ENCODE data around the gene SCYGR6.

DNA sequence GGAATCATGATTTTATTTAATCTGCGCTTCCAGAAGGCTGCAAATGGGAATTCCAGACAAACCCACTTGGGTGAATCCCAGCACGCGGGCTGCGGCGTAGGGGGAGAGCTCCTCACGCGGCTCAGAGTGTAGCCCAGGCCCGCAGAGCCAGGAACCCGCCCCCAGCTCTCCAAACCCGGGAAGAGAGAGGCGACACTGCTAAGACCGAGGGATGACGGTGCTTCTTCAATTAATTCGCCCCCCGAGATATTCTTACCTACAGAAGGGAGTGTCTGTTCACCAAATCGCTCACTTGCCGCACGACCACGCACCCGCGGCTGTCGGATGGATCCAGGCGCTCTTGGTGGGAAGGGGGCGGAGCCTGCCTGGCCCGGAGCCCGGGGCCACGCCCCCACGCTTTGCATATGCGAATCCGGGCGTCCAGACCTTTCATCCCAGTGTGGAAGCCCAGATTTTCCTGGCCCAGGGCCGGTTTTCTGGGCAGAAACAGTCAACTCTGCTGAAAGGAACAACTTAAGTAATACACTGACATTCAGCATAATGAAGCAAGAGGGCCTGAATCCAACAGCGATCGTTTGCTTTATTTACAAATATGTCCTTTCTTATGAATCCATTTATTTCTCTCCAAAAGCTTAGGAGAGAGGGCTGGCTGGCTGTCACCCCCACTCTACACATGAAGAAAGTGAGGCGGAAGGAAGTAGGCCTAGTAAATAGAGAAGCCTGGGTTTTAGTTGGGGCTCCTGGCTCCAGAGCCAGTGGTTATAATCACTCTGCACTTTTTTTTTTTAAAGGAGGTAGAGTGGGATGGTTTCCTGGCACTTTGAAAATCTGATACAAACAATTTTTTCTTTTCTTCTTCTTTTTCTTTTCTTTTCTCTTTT is 6.6 kb downstream of the SCYGR6 start, which contains the start of gene SLC19A3:
- TF ChIP-seq POLR2AphosphoS5 (IDR thresholded peaks at IDR 0.05; ENCODE audit: control insufficient read depth, insufficient read depth, low read depth, low read length) (no peak), ZBTB7A (IDR thresholded peaks at IDR 0.05; ENCODE audit: borderline replicate concordance, control insufficient read depth, low read depth, low read length) (no peak), ZNF121 (CRISPR knock-in tag; conservative IDR thresholded peaks at IDR 0.05) (no peak), TARDBP (IDR thresholded peaks at IDR 0.05) (no peak), BHLHE40 (IDR thresholded peaks at IDR 0.05; ENCODE audit: low read length) (no peak), HDAC6 (IDR thresholded peaks at IDR 0.05; ENCODE audit: low read depth, low read length) (no peak), RBBP5 (IDR thresholded peaks at IDR 0.05; ENCODE audit: borderline replicate concordance, insufficient read depth, low read length, poor library complexity, severe bottlenecking) (no peak), BACH1 (tag; IDR thresholded peaks at IDR 0.05) (no peak), ZNF274 (IDR thresholded peaks at IDR 0.05; ENCODE audit: borderline replicate concordance, low read depth, low read length) (no peak), ZNF707 (CRISPR knock-in tag; conservative IDR thresholded peaks at IDR 0.05) (no peak), ARID2 (IDR thresholded peaks at IDR 0.05) (no peak)
- TF ChIP-seq, protein P1, sequence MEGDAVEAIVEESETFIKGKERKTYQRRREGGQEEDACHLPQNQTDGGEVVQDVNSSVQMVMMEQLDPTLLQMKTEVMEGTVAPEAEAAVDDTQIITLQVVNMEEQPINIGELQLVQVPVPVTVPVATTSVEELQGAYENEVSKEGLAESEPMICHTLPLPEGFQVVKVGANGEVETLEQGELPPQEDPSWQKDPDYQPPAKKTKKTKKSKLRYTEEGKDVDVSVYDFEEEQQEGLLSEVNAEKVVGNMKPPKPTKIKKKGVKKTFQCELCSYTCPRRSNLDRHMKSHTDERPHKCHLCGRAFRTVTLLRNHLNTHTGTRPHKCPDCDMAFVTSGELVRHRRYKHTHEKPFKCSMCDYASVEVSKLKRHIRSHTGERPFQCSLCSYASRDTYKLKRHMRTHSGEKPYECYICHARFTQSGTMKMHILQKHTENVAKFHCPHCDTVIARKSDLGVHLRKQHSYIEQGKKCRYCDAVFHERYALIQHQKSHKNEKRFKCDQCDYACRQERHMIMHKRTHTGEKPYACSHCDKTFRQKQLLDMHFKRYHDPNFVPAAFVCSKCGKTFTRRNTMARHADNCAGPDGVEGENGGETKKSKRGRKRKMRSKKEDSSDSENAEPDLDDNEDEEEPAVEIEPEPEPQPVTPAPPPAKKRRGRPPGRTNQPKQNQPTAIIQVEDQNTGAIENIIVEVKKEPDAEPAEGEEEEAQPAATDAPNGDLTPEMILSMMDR (IDR thresholded peaks at IDR 0.05 in 2 of 3, conservative IDR thresholded peaks at IDR 0.05 in 1 of 3; ENCODE audit: insufficient read depth in 2 of 3, low read depth in 1 of 3, low read length in 3 of 3), result no peak
- TF ChIP-seq, protein P2, sequence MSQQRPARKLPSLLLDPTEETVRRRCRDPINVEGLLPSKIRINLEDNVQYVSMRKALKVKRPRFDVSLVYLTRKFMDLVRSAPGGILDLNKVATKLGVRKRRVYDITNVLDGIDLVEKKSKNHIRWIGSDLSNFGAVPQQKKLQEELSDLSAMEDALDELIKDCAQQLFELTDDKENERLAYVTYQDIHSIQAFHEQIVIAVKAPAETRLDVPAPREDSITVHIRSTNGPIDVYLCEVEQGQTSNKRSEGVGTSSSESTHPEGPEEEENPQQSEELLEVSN (IDR thresholded peaks at IDR 0.05; ENCODE audit: borderline replicate concordance in 1 of 2, extremely low read depth in 1 of 2, insufficient read depth in 1 of 2, insufficient read length in 1 of 2, low read depth in 1 of 2, low read length in 1 of 2, poor library complexity in 1 of 2, severe bottlenecking in 1 of 2), result no peak
- TF ChIP-seq, protein P3, sequence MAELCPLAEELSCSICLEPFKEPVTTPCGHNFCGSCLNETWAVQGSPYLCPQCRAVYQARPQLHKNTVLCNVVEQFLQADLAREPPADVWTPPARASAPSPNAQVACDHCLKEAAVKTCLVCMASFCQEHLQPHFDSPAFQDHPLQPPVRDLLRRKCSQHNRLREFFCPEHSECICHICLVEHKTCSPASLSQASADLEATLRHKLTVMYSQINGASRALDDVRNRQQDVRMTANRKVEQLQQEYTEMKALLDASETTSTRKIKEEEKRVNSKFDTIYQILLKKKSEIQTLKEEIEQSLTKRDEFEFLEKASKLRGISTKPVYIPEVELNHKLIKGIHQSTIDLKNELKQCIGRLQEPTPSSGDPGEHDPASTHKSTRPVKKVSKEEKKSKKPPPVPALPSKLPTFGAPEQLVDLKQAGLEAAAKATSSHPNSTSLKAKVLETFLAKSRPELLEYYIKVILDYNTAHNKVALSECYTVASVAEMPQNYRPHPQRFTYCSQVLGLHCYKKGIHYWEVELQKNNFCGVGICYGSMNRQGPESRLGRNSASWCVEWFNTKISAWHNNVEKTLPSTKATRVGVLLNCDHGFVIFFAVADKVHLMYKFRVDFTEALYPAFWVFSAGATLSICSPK (IDR thresholded peaks at IDR 0.05; ENCODE audit: borderline replicate concordance), result no peak

Measured in K562 (cell line).